ENCODE measurements around the gene BHMT2. TPM values are rescaled to one million over a fixed set of nuclear protein-coding genes. Genes with fewer than 3 reads are reported as not detected.

Gene BHMT2
- total RNA-seq, 1 donor from 2014 or later, result not detected

DNA sequence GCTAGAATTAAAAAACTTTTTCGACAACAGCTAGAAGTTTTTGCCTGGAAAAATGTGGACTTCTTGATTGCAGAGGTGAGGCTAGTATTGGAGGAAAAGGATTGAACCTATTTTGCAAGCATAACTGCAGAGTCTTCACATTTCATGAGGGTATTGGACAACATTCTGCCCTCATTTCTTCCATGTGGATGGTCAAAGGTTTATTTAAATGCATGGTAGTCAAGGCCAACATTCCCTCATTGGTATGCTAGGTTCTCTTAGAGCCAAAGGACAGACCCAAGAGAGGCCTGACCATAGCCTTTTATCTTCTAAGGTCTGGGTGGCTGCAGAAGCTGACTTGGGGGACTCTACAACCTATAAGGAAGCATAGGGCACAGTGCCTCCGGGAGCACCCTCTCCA lies 11.2 kb downstream of the BHMT2 start:
- Mint-ChIP-seq H3K4me1 (ENCODE audit: unreplicated experiment) (peaks cover 5% of the 10 kb centered on the region), H3K27me3 (peaks cover 4% of the 10 kb centered on the region), H3K27ac (no peak overlapping the region), H3K36me3 (no peaks in the 10 kb centered on the region), H3K9me3 (no peaks in the 10 kb centered on the region), H3K4me3 (no peak overlapping the region)
- DNase-seq (ENCODE audit: extremely low spot score, unreplicated experiment), result no peak
- TF ChIP-seq, protein P1, sequence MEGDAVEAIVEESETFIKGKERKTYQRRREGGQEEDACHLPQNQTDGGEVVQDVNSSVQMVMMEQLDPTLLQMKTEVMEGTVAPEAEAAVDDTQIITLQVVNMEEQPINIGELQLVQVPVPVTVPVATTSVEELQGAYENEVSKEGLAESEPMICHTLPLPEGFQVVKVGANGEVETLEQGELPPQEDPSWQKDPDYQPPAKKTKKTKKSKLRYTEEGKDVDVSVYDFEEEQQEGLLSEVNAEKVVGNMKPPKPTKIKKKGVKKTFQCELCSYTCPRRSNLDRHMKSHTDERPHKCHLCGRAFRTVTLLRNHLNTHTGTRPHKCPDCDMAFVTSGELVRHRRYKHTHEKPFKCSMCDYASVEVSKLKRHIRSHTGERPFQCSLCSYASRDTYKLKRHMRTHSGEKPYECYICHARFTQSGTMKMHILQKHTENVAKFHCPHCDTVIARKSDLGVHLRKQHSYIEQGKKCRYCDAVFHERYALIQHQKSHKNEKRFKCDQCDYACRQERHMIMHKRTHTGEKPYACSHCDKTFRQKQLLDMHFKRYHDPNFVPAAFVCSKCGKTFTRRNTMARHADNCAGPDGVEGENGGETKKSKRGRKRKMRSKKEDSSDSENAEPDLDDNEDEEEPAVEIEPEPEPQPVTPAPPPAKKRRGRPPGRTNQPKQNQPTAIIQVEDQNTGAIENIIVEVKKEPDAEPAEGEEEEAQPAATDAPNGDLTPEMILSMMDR (conservative IDR thresholded peaks at IDR 0.05), result no peak

DNA sequence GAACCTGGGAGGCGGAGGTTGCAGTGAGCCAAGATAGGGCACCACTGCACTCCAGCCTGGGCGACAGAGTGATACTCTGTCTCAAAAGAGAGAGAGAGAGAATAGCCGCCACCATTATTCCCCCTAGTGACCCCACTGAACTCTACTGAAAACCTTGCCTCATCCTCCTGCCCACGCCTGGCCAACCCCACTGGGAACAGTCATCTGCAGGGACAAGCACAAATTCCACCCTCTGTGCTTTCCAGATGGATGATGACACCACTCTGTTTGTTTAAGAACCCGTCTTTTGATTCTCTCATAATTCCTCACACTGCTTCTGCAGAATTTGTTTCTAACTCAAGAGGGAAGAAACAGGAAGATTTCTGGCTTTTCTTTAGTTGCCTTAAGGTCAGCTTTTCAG lies 12.2 kb downstream of the BHMT2 start:
- no peaks in the 10 kb centered on the region for H3K36me3 Mint-ChIP-seq
- no peak overlapping the region for H3K27ac Mint-ChIP-seq
- H3K4me3 Mint-ChIP-seq, result no peak overlapping the region
- H3K4me1 Mint-ChIP-seq (ENCODE audit: unreplicated experiment), result peaks cover 2% of the 10 kb centered on the region
- no peaks in the 10 kb centered on the region for H3K9me3 Mint-ChIP-seq
- peaks cover 4% of the 10 kb centered on the region for H3K27me3 Mint-ChIP-seq
- TF ChIP-seq, protein P1 (conservative IDR thresholded peaks at IDR 0.05), result no peak
- DNase-seq (ENCODE audit: extremely low spot score, unreplicated experiment), result no peak

DNA sequence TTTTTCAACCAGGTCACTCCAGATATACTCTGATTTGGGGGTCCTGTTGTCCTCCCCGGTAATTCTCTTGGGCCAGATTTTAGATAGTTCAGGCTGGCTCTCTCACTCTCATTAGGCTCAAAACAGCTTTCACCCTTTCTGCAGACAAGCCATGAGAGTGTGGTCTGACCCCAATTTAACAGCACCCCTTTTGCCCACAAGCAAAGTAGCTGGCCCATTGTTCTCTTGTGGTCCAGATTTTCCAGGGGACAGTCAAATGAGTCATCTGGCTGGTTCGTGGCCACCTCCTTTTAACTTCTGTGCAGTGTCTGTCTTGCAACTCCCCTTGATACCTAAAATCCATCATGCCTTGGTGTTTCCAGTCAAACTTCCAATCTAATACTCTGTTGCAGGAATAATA lies 16.5 kb downstream of the BHMT2 start:
- no peak for DNase-seq (ENCODE audit: extremely low spot score, unreplicated experiment)
- no peaks in the 10 kb centered on the region for H3K4me1 Mint-ChIP-seq (ENCODE audit: unreplicated experiment)
- no peaks in the 10 kb centered on the region for H3K27me3 Mint-ChIP-seq
- TF ChIP-seq, protein P1 (conservative IDR thresholded peaks at IDR 0.05), result no peak
- no peak overlapping the region for H3K27ac Mint-ChIP-seq
- no peak overlapping the region for H3K4me3 Mint-ChIP-seq
- H3K36me3 Mint-ChIP-seq, result no peaks in the 10 kb centered on the region
- no peaks in the 10 kb centered on the region for H3K9me3 Mint-ChIP-seq

DNA sequence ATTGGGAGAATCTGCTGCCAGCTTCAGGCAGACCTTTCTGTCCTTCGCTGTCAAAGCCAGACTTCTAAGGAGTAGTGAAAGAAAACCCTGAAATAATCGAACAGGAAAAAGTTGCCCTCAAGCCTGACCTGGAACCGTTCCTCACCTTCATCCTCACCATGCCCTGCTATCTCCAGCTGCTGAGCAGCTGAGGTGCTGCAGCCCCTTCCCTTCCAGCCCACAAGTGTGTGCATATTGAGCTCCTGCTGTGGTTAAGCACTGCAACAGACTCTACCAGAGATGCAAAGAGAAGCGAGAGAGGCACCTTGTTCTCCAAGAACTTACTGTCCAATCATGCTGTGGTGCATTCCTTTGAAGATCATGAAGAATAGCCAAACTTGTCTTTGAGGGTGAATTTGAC lies 18.9 kb downstream of the BHMT2 start:
- H3K4me3 Mint-ChIP-seq, result no peak overlapping the region

DNA sequence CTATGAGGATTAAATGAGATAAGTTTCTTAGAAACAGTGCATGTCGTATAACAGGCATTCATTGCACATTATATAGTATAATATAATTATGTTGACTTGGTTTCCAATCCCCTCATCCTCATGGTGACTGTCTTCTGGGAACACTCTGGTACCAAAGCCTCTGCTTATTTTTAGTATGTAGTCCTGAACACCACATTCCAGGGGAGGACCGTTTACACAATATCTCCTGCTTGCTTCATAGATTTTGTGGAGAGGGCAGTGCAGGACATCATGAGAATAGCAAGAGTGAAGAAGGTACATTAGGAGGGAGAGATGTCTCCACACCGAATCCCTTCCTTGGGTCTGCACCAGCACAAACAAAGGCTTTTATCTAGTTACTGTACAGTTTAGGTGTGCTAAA lies 21.5 kb downstream of the BHMT2 start:
- no peaks in the 10 kb centered on the region for H3K36me3 Mint-ChIP-seq
- no peak overlapping the region for H3K4me3 Mint-ChIP-seq
- no peak overlapping the region for H3K27ac Mint-ChIP-seq
- TF ChIP-seq, protein P1 (conservative IDR thresholded peaks at IDR 0.05), result no peak
- H3K9me3 Mint-ChIP-seq, result no peaks in the 10 kb centered on the region
- H3K27me3 Mint-ChIP-seq, result no peaks in the 10 kb centered on the region
- no peak for DNase-seq (ENCODE audit: extremely low spot score, unreplicated experiment)
- peaks cover 7% of the 10 kb centered on the region for H3K4me1 Mint-ChIP-seq (ENCODE audit: unreplicated experiment)

More for the DNA sequence above, 18.9 kb downstream of the BHMT2 start:
- no peak overlapping the region for H3K27ac Mint-ChIP-seq
- no peaks in the 10 kb centered on the region for H3K36me3 Mint-ChIP-seq
- no peak for DNase-seq (ENCODE audit: extremely low spot score, unreplicated experiment)
- no peaks in the 10 kb centered on the region for H3K9me3 Mint-ChIP-seq
- H3K27me3 Mint-ChIP-seq, result no peaks in the 10 kb centered on the region
- H3K4me1 Mint-ChIP-seq (ENCODE audit: unreplicated experiment), result no peaks in the 10 kb centered on the region
- TF ChIP-seq, protein P1 (conservative IDR thresholded peaks at IDR 0.05), result no peak

DNA sequence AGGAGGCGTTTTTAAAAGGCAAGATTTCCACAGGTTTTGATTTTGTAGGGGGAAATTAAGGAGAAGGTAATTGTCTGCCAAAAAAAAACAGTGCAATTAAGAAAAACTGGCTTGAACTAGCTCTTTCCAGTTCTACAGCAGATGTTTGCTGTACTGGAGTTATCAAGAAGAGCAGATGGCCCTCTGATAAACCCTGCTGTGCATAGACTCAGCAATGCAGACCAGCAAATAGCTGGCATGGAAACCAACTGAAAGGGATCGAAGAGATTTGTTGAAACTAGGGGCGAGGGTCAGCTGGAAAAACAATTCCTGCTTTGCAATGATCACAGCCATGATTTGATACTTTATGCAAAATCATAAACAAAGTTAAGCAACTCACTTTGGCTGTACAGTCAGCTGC lies 24.2 kb downstream of the BHMT2 start:
- Mint-ChIP-seq H3K9me3 (no peaks in the 10 kb centered on the region), H3K36me3 (no peaks in the 10 kb centered on the region), H3K4me3 (no peak overlapping the region), H3K27me3 (no peaks in the 10 kb centered on the region), H3K4me1 (ENCODE audit: unreplicated experiment) (peaks cover 7% of the 10 kb centered on the region), H3K27ac (no peak overlapping the region)
- TF ChIP-seq, protein P1 (conservative IDR thresholded peaks at IDR 0.05), result no peak
- DNase-seq (ENCODE audit: extremely low spot score, unreplicated experiment), result no peak

Measured in type B pancreatic cell (in vitro differentiated cells).